CD4-positive, alpha-beta T cell treated with Interleukin-4 for 1 hour (primary cell): ENCODE data around the gene POP4.
A peak's percentile ranks its signal among the peaks of the same experiment; 100 is the strongest.

ENCODE experiments used
- DNase-seq, 2 donors: peaks; one replicate each; pipeline ENCODE4 v3.0.0-alpha.2; 2020 to 2022

Gene POP4

GRCh38 chr19:29665826-29666577 lies 59.9 kb downstream of the POP4 start:
- DNase-seq = peak in 1 of 2 donors; percentile 34
